ENCODE data around the gene SGIP1. TPM values are rescaled to one million over a fixed set of nuclear protein-coding genes. Genes with fewer than 3 reads are reported as not detected.

Gene SGIP1
- total and polyA plus RNA-seq, 2 of the 8 experiments (the other 6 are each of a cell fraction or from before 2014, with no cell fraction given), result 1.4 to 2.1 TPM

- Histone ChIP-seq H3K56ac (replicated peaks; ENCODE audit: insufficient read length, low read depth, low read length) (no peak overlapping the region), H3K23ac (ENCODE audit: insufficient read length) (no peak overlapping the region), H2BK5ac (ENCODE audit: low read depth, low read length) (no peak overlapping the region), H3K79me2 (ENCODE audit: control insufficient read depth in 1 of 2, insufficient read depth in 2 of 2, low read length in 2 of 2) (no peaks in the 10 kb centered on the region), H3K4me3 (ENCODE audit: extremely low read depth in 1 of 4, insufficient read depth in 2 of 4, low read depth in 3 of 4, low read length in 4 of 4) (no peak overlapping the region), H2BK12ac (ENCODE audit: low read depth, low read length) (no peak overlapping the region), H3K36me3 (ENCODE audit: control insufficient read depth in 2 of 4, insufficient read depth in 4 of 4, low read length in 3 of 4) (no peaks in the 10 kb centered on the region), H3K27ac (ENCODE audit: low read depth, low read length) (no peak overlapping the region), H4K8ac (ENCODE audit: extremely low read depth, insufficient read depth, low read length) (no peak overlapping the region), H2BK15ac (ENCODE audit: low read length) (no peak overlapping the region), H3K9ac (replicated peaks in 1 of 4; ENCODE audit: extremely low read depth in 1 of 4, low read depth in 3 of 4, low read length in 3 of 4) (no peak overlapping the region), H3K14ac (ENCODE audit: insufficient read length) (no peak overlapping the region), H3K9me3 (ENCODE audit: insufficient read depth in 2 of 2, low read depth in 1 of 2, low read length in 1 of 2) (no peaks in the 10 kb centered on the region), H4K5ac (ENCODE audit: insufficient read length, low read depth, low read length) (no peak overlapping the region), H3K23me2 (ENCODE audit: low read depth, low read length) (no peaks in the 10 kb centered on the region), H3K4me2 (ENCODE audit: insufficient read depth in 1 of 2, low read depth in 2 of 2, low read length in 2 of 2) (no peak overlapping the region), H3K79me1 (ENCODE audit: low read depth, low read length) (no peaks in the 10 kb centered on the region), H3K18ac (ENCODE audit: extremely low read depth, low read length) (no peak overlapping the region), H3K4me1 (replicated peaks in 1 of 4; ENCODE audit: control insufficient read depth in 3 of 4, insufficient read depth in 4 of 4, low read length in 3 of 4) (peaks cover 0 to 4% (median 2%) of the 10 kb centered on the region in 4 experiments; a peak in 2 of 7 replicates), H2BK20ac (ENCODE audit: low read length) (no peak overlapping the region), H4K91ac (replicated peaks; ENCODE audit: insufficient read length, low read length) (no peak overlapping the region), H2AFZ (ENCODE audit: low read length) (no peak overlapping the region), H2BK120ac (replicated peaks; ENCODE audit: low read depth, low read length) (no peak overlapping the region), H3K27me3 (replicated peaks in 1 of 4; ENCODE audit: control insufficient read depth in 3 of 4, extremely low read depth in 1 of 4, insufficient read depth in 3 of 4, low read length in 3 of 4) (no peaks in the 10 kb centered on the region), H2AK5ac (ENCODE audit: low read depth, low read length) (no peak overlapping the region), H3K4ac (replicated peaks; ENCODE audit: insufficient read length, low read depth, low read length) (no peak overlapping the region), H4K20me1 (replicated peaks in 1 of 2; ENCODE audit: control insufficient read depth in 1 of 2, insufficient read depth in 2 of 2, low read length in 2 of 2) (no peaks in the 10 kb centered on the region)
- DNase-seq (ENCODE audit: low read depth in 1 of 2, low spot score in 2 of 2) (no peak), FAIRE-seq (no peak)
- ChIA-PET POLR2A (ENCODE audit: partially characterized antibody) (no interaction called here), CTCF (ENCODE audit: partially characterized antibody) (interaction anchor here (2.2 kb wide), 1 partner anchor 10 kb away, joined by 8 read pairs; no protein-coding TSS in a partner anchor)
- 94% methylated on average over 3 of the region's 3 CpGs; no CpG with 5 or more reads in 1 of the 2 experiments for WGBS, 2 experiments (ENCODE audit: extremely low coverage in 1 of 2, insufficient coverage in 1 of 2, insufficient read length in 1 of 2, insufficient replicate concordance in 2 of 2, low coverage in 1 of 2, low lambda C conversion rate in 2 of 2, missing lambda C conversion rate in 1 of 2)
- TF ChIP-seq SAP30 (IDR thresholded peaks at IDR 0.05; ENCODE audit: insufficient read depth, insufficient replicate concordance, low read length) (no peak), SRF (IDR thresholded peaks at IDR 0.05; ENCODE audit: low read depth, low read length) (no peak), CTBP2 (IDR thresholded peaks at IDR 0.05; ENCODE audit: borderline replicate concordance, insufficient read depth, insufficient read length, low read length) (no peak)
Observed at GRCh38 chr1:66729523-66729922, 195.6 kb downstream of the SGIP1 start.
